ENCODE data around the gene COX7A2L. TPM values are rescaled to one million over a fixed set of nuclear protein-coding genes. Genes with fewer than 3 reads are reported as not detected.

Gene COX7A2L
- total and polyA plus RNA-seq, 4 donors, result 136 to 178 (median 149) TPM

- 70% methylated on average over 8 of the region's 8 CpGs for WGBS (ENCODE audit: insufficient coverage)
- peaks cover 27% of the 10 kb centered on the region for H3K4me1 ChIP-seq (ENCODE audit: control insufficient read depth, insufficient read depth, low read length)
- H3K27me3 ChIP-seq (ENCODE audit: control insufficient read depth, insufficient read depth, low read length), result no peaks in the 10 kb centered on the region
- no peaks in the 10 kb centered on the region for H3K9me3 ChIP-seq (ENCODE audit: control insufficient read depth, insufficient read depth, low read length)
- H3K36me3 ChIP-seq (ENCODE audit: control insufficient read depth, insufficient read depth, low read length), result peaks cover 54% of the 10 kb centered on the region
- no peak overlapping the region for H3K27ac ChIP-seq (ENCODE audit: low read depth, low read length)
- no peak for DNase-seq (ENCODE audit: low read depth in 4 of 6, low spot score in 6 of 6)
- no peak overlapping the region for H3K4me3 ChIP-seq (ENCODE audit: low read depth, low read length)
Measured at GRCh38 chr2:42342061-42342794, 18.8 kb downstream of the COX7A2L start.

GRCh38 chr2:42340938-42341636, 19.9 kb downstream of the COX7A2L start:
- Histone ChIP-seq H3K9me3 (ENCODE audit: control insufficient read depth, insufficient read depth, low read length) (no peaks in the 10 kb centered on the region), H3K27me3 (ENCODE audit: control insufficient read depth, insufficient read depth, low read length) (no peaks in the 10 kb centered on the region), H3K36me3 (ENCODE audit: control insufficient read depth, insufficient read depth, low read length) (peaks cover 51% of the 10 kb centered on the region), H3K4me1 (ENCODE audit: control insufficient read depth, insufficient read depth, low read length) (peaks cover 27% of the 10 kb centered on the region), H3K4me3 (ENCODE audit: low read depth, low read length) (no peak overlapping the region), H3K27ac (ENCODE audit: low read depth, low read length) (no peak overlapping the region)
- 100% methylated on average over 5 of the region's 10 CpGs for WGBS (ENCODE audit: insufficient coverage)
- no peak for DNase-seq (ENCODE audit: low read depth in 4 of 6, low spot score in 6 of 6)

GRCh38 chr2:42340045-42340937, 20.7 kb downstream of the COX7A2L start:
- peaks cover 50% of the 10 kb centered on the region for H3K36me3 ChIP-seq (ENCODE audit: control insufficient read depth, insufficient read depth, low read length)
- 87% methylated on average over 23 of the region's 23 CpGs for WGBS (ENCODE audit: insufficient coverage)

GRCh38 chr2:42339191-42339912, 21.7 kb downstream of the COX7A2L start:
- Histone ChIP-seq H3K4me1 (ENCODE audit: control insufficient read depth, insufficient read depth, low read length) (peaks cover 23% of the 10 kb centered on the region), H3K4me3 (ENCODE audit: low read depth, low read length) (no peak overlapping the region), H3K27ac (ENCODE audit: low read depth, low read length) (no peak overlapping the region), H3K9me3 (ENCODE audit: control insufficient read depth, insufficient read depth, low read length) (no peaks in the 10 kb centered on the region), H3K27me3 (ENCODE audit: control insufficient read depth, insufficient read depth, low read length) (no peaks in the 10 kb centered on the region), H3K36me3 (ENCODE audit: control insufficient read depth, insufficient read depth, low read length) (peaks cover 47% of the 10 kb centered on the region)
- no peak for DNase-seq (ENCODE audit: low read depth in 4 of 6, low spot score in 6 of 6)
- WGBS (ENCODE audit: insufficient coverage), result 74% methylated on average over 21 of the region's 21 CpGs

More at GRCh38 chr2:42340045-42340937, 20.7 kb downstream of the COX7A2L start:
- H3K4me3 ChIP-seq (ENCODE audit: low read depth, low read length), result no peak overlapping the region
- H3K27me3 ChIP-seq (ENCODE audit: control insufficient read depth, insufficient read depth, low read length), result no peaks in the 10 kb centered on the region
- H3K4me1 ChIP-seq (ENCODE audit: control insufficient read depth, insufficient read depth, low read length), result peaks cover 23% of the 10 kb centered on the region
- DNase-seq (ENCODE audit: low read depth in 4 of 6, low spot score in 6 of 6), result no peak
- no peak overlapping the region for H3K27ac ChIP-seq (ENCODE audit: low read depth, low read length)
- no peaks in the 10 kb centered on the region for H3K9me3 ChIP-seq (ENCODE audit: control insufficient read depth, insufficient read depth, low read length)

GRCh38 chr2:42338567-42339190, 22.3 kb downstream of the COX7A2L start:
- Histone ChIP-seq H3K4me3 (ENCODE audit: low read depth, low read length) (no peak overlapping the region), H3K27ac (ENCODE audit: low read depth, low read length) (no peak overlapping the region), H3K9me3 (ENCODE audit: control insufficient read depth, insufficient read depth, low read length) (no peaks in the 10 kb centered on the region), H3K36me3 (ENCODE audit: control insufficient read depth, insufficient read depth, low read length) (peaks cover 50% of the 10 kb centered on the region), H3K4me1 (ENCODE audit: control insufficient read depth, insufficient read depth, low read length) (peaks cover 23% of the 10 kb centered on the region), H3K27me3 (ENCODE audit: control insufficient read depth, insufficient read depth, low read length) (no peaks in the 10 kb centered on the region)
- DNase-seq (ENCODE audit: low read depth in 4 of 6, low spot score in 6 of 6), result peak in 2 of 6 donors; percentile 44 to 71
- WGBS (ENCODE audit: insufficient coverage), result 82% methylated on average over 8 of the region's 13 CpGs

- Histone ChIP-seq H3K9me3 (ENCODE audit: control insufficient read depth, insufficient read depth, low read length) (no peaks in the 10 kb centered on the region), H3K27me3 (ENCODE audit: control insufficient read depth, insufficient read depth, low read length) (no peaks in the 10 kb centered on the region), H3K4me3 (ENCODE audit: low read depth, low read length) (no peak overlapping the region), H3K27ac (ENCODE audit: low read depth, low read length) (no peak overlapping the region), H3K4me1 (ENCODE audit: control insufficient read depth, insufficient read depth, low read length) (peaks cover 23% of the 10 kb centered on the region), H3K36me3 (ENCODE audit: control insufficient read depth, insufficient read depth, low read length) (peaks cover 51% of the 10 kb centered on the region)
- no peak for DNase-seq (ENCODE audit: low read depth in 4 of 6, low spot score in 6 of 6)
- WGBS (ENCODE audit: insufficient coverage), result 96% methylated on average over 26 of the region's 28 CpGs
Measured at GRCh38 chr2:42337846-42338566, 23.0 kb downstream of the COX7A2L start.

GRCh38 chr2:42337356-42337820, 23.6 kb downstream of the COX7A2L start:
- no peak overlapping the region for H3K27ac ChIP-seq (ENCODE audit: low read depth, low read length)
- H3K4me1 ChIP-seq (ENCODE audit: control insufficient read depth, insufficient read depth, low read length), result peaks cover 17% of the 10 kb centered on the region
- no peak overlapping the region for H3K4me3 ChIP-seq (ENCODE audit: low read depth, low read length)
- no peaks in the 10 kb centered on the region for H3K9me3 ChIP-seq (ENCODE audit: control insufficient read depth, insufficient read depth, low read length)
- H3K27me3 ChIP-seq (ENCODE audit: control insufficient read depth, insufficient read depth, low read length), result no peaks in the 10 kb centered on the region
- peaks cover 47% of the 10 kb centered on the region for H3K36me3 ChIP-seq (ENCODE audit: control insufficient read depth, insufficient read depth, low read length)
- DNase-seq (ENCODE audit: low read depth in 4 of 6, low spot score in 6 of 6), result no peak
- WGBS (ENCODE audit: insufficient coverage), result 98% methylated on average over 4 of the region's 5 CpGs

- Histone ChIP-seq H3K9me3 (ENCODE audit: control insufficient read depth, insufficient read depth, low read length) (no peaks in the 10 kb centered on the region), H3K27me3 (ENCODE audit: control insufficient read depth, insufficient read depth, low read length) (no peaks in the 10 kb centered on the region), H3K4me1 (ENCODE audit: control insufficient read depth, insufficient read depth, low read length) (peaks cover 10% of the 10 kb centered on the region), H3K4me3 (ENCODE audit: low read depth, low read length) (no peak overlapping the region), H3K27ac (ENCODE audit: low read depth, low read length) (no peak overlapping the region), H3K36me3 (ENCODE audit: control insufficient read depth, insufficient read depth, low read length) (peaks cover 47% of the 10 kb centered on the region)
- 88% methylated on average over 7 of the region's 9 CpGs for WGBS (ENCODE audit: insufficient coverage)
- no peak for DNase-seq (ENCODE audit: low read depth in 4 of 6, low spot score in 6 of 6)
Measured at GRCh38 chr2:42336361-42336965, 24.6 kb downstream of the COX7A2L start.
